ENCODE data around the gene RBM4.

- TF ChIP-seq CTCF (IDR thresholded peaks at IDR 0.05) (no peak), EZH2 (IDR thresholded peaks at IDR 0.05; ENCODE audit: borderline replicate concordance, insufficient read depth, low read depth, low read length, poor library complexity, severe bottlenecking) (no peak)
These were observed 13.3 kb upstream of the RBM4 start for GRCh38 chr11:66625041-66625751.
